ENCODE data around the gene OXCT2.
A peak's percentile ranks its signal among the peaks of the same experiment; 100 is the strongest.

DNA sequence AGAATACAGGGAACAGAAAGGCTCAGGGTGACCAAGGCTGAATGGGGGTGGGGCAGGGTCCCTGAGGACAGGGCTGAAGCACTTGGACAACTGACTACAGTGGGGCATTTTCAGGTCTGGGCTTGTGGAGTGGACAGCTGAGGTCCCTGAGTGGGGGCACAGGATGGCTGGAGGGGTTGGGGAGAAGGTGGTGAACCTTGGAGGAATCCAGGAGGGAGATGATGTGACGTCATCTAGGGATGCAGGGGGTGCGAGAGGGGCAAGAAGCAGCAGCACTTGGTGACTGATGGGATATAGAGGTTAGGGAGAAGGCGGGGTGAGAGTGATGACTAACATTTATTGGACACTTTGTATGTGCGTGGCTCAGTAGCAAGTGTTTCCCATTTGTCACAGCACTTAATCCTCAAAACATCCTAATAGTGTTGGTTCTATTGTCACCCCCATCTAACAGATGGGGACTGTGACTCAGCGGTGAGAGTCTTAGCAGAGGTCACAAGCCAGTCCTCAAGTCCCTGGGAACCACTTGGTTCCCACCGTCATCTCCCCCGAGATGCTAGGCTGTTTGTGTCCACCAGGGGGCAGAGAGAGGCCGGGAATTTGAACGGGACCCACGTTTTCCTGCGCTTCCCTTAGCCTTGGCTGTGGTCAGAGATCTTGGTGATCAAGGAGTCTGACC is 45.4 kb upstream of the OXCT2 start:
- TF ChIP-seq, protein P1, sequence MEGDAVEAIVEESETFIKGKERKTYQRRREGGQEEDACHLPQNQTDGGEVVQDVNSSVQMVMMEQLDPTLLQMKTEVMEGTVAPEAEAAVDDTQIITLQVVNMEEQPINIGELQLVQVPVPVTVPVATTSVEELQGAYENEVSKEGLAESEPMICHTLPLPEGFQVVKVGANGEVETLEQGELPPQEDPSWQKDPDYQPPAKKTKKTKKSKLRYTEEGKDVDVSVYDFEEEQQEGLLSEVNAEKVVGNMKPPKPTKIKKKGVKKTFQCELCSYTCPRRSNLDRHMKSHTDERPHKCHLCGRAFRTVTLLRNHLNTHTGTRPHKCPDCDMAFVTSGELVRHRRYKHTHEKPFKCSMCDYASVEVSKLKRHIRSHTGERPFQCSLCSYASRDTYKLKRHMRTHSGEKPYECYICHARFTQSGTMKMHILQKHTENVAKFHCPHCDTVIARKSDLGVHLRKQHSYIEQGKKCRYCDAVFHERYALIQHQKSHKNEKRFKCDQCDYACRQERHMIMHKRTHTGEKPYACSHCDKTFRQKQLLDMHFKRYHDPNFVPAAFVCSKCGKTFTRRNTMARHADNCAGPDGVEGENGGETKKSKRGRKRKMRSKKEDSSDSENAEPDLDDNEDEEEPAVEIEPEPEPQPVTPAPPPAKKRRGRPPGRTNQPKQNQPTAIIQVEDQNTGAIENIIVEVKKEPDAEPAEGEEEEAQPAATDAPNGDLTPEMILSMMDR (IDR thresholded peaks at IDR 0.05; ENCODE audit: borderline replicate concordance, extremely low read depth, low read length, poor library complexity, severe bottlenecking): peak; percentile 87
- no peak for TF ChIP-seq EZH2 (IDR thresholded peaks at IDR 0.05; ENCODE audit: borderline replicate concordance, low read depth, low read length, severe bottlenecking)
